IMR-90 (cell line): ENCODE measurements around the gene AAGAB. TPM values are rescaled to one million over a fixed set of nuclear protein-coding genes. Genes with fewer than 3 reads are reported as not detected.

ENCODE experiments used
- ATAC-seq: fragments of 200-7000 bp; cut with Tn5 transposase; 2 replicates; pipeline ENCODE4 v1.9.1; 2020; ENCODE audit warnings: low read depth, mild to moderate bottlenecking, moderate library complexity
- BruUV-seq: library from RNA; stranded (reverse); fragments of 400-500 nt; replicated peaks from 2 replicates; lab custom pipeline; 2021; lab: Mats Ljungman, UMichigan
- CTCF ChIA-PET: fragments of 300-600 bp; formaldehyde crosslinking; extraction: SDS; loops from one replicate; lab custom pipeline; 2021; ENCODE audit warnings: antibody characterized with exemption; lab: Yijun Ruan, JAX
- POLR2A ChIA-PET: fragments of 300-600 bp; sonication (Branson Sonifier 250); formaldehyde crosslinking; loops from one replicate; lab custom pipeline; 2022; ENCODE audit warnings: antibody characterized with exemption; ENCODE audit not compliant: unreplicated experiment; lab: Charles Lee
- DNase-seq: peaks from one replicate; pipeline ENCODE4 v3.0.0; 2013
- H2AFZ ChIP-seq: replicated peaks from 2 replicates; pipeline ENCODE3; 2013; ENCODE audit warnings: low read length, mild to moderate bottlenecking; ENCODE audit not compliant: poor library complexity
- H2AK5ac ChIP-seq: 2 replicates; pipeline ENCODE4 v1.6.1; 2013; ENCODE audit warnings: low read depth, low read length, inconsistent platforms
- H2AK9ac ChIP-seq: replicated peaks from 2 replicates; pipeline ENCODE3; 2013; ENCODE audit warnings: mild to moderate bottlenecking, low read depth, low read length, moderate library complexity; ENCODE audit not compliant: poor library complexity
- H2BK120ac ChIP-seq: 2 replicates; pipeline ENCODE4 v1.6.1; 2013; ENCODE audit warnings: low read depth, low read length, inconsistent platforms
- H2BK15ac ChIP-seq: 3 replicates; pipeline ENCODE4 v1.6.1; 2013; ENCODE audit warnings: low read depth, low read length, inconsistent platforms
- H2BK20ac ChIP-seq: 2 replicates; pipeline ENCODE4 v1.6.1; 2013; ENCODE audit warnings: low read depth, mild to moderate bottlenecking, inconsistent platforms, low read length, moderate library complexity
- H2BK5ac ChIP-seq: 2 replicates; pipeline ENCODE4 v1.6.1; 2013; ENCODE audit warnings: mild to moderate bottlenecking, low read depth, low read length, inconsistent platforms; ENCODE audit not compliant: poor library complexity, severe bottlenecking
- H3K14ac ChIP-seq: replicated peaks from 2 replicates; pipeline ENCODE4 v1.6.1; 2013; ENCODE audit warnings: low read depth, low read length, inconsistent platforms
- H3K18ac ChIP-seq: 2 replicates; pipeline ENCODE4 v1.6.1; 2013; ENCODE audit warnings: low read depth, low read length, control low read depth
- H3K23ac ChIP-seq: 2 replicates; pipeline ENCODE4 v1.6.1; 2013; ENCODE audit warnings: low read depth, low read length, inconsistent platforms
- H3K27ac ChIP-seq: 2 replicates; pipeline ENCODE4 v1.5.1; 2013; ENCODE audit warnings: mild to moderate bottlenecking, control low read depth, low read length; ENCODE audit not compliant: insufficient read depth
- H3K27me3 ChIP-seq: 2 replicates; pipeline ENCODE4 v1.6.1; 2013; ENCODE audit warnings: low read length; ENCODE audit not compliant: control insufficient read depth, insufficient read depth
- H3K36me3 ChIP-seq: 2 replicates; pipeline ENCODE4 v1.6.1; 2013; ENCODE audit warnings: low read length, mixed read lengths; ENCODE audit not compliant: control insufficient read depth, insufficient read depth
- H3K4ac ChIP-seq: 2 replicates; pipeline ENCODE4 v1.6.1; 2013; ENCODE audit warnings: low read depth, low read length, inconsistent platforms
- H3K4me1 ChIP-seq: 2 replicates; pipeline ENCODE4 v1.6.1; 2013; ENCODE audit warnings: low read length, mixed read lengths; ENCODE audit not compliant: control insufficient read depth, insufficient read depth
- H3K4me2 ChIP-seq: 2 replicates; pipeline ENCODE4 v1.6.1; 2013; ENCODE audit warnings: low read depth, mild to moderate bottlenecking, control low read depth, low read length, moderate library complexity
- H3K4me3 ChIP-seq: 2 replicates; pipeline ENCODE4 v1.5.1; 2013; ENCODE audit warnings: low read depth, mild to moderate bottlenecking, control low read depth, low read length, moderate library complexity; ENCODE audit not compliant: insufficient read depth
- H3K56ac ChIP-seq: 2 replicates; pipeline ENCODE4 v1.6.1; 2013; ENCODE audit warnings: low read length, inconsistent platforms; ENCODE audit not compliant: insufficient read depth; ENCODE audit errors: extremely low read depth
- H3K79me1 ChIP-seq, 2 experiments: 2 replicates each; pipeline ENCODE4 v1.6.1; 2013; ENCODE audit warnings: low read length in 2 of 2, inconsistent platforms in 1 of 2, low read depth in 1 of 2
- H3K9ac ChIP-seq: 2 replicates; pipeline ENCODE4 v1.6.1; 2013; ENCODE audit warnings: low read depth, low read length, control low read depth
- H3K9me1 ChIP-seq: 2 replicates; pipeline ENCODE4 v1.6.1; 2013; ENCODE audit warnings: low read length, inconsistent platforms; ENCODE audit not compliant: insufficient read depth
- H3K9me3 ChIP-seq: 2 replicates; pipeline ENCODE4 v1.6.1; 2013; ENCODE audit warnings: low read length; ENCODE audit not compliant: control insufficient read depth, insufficient read depth
- H4K20me1 ChIP-seq: 2 replicates; pipeline ENCODE4 v1.6.1; 2013; ENCODE audit warnings: low read length, inconsistent platforms; ENCODE audit not compliant: insufficient read depth
- H4K5ac ChIP-seq: 2 replicates; pipeline ENCODE4 v1.6.1; 2013; ENCODE audit warnings: mild to moderate bottlenecking, low read depth, low read length, control low read depth
- H4K8ac ChIP-seq, 2 experiments: 2 replicates each; pipeline ENCODE4 v1.6.1; 2013; ENCODE audit warnings: low read depth in 2 of 2, low read length in 2 of 2, control low read depth in 1 of 2, inconsistent platforms in 1 of 2
- H4K91ac ChIP-seq: 2 replicates; pipeline ENCODE4 v1.6.1; 2013; ENCODE audit warnings: low read depth, low read length, inconsistent platforms; ENCODE audit not compliant: insufficient read depth
- CEBPB ChIP-seq: IDR thresholded peaks from 2 replicates; pipeline ENCODE4 v1.6.1; 2012; ENCODE audit warnings: low read depth, low read length, improper control_type of control experiment
- FOS ChIP-seq: fragments of 150-350 bp; IDR thresholded peaks from 2 replicates; pipeline ENCODE4 v1.6.1; 2016; ENCODE audit warnings: low read depth, low read length
- whole genome bisulfite sequencing, 2 experiments: methylation state at CpG; one replicate each; pipeline versions ENCODE4 v1.1.5 to v1.1.7; 2013; ENCODE audit warnings: missing lambda C conversion rate in 2 of 2; ENCODE audit not compliant: insufficient read length in 1 of 2; ENCODE audit errors: extremely low coverage in 2 of 2; 5-methylcytosine and 5-hydroxymethylcytosine counted together
- dilution Hi-C: fragments of 300-500 bp; cut with HindIII; formaldehyde crosslinking; loops from one replicate; pipeline ENCODE4 v1.14.3; 2018; ENCODE audit warnings: low sequenced_read_pairs; ENCODE audit not compliant: unreplicated experiment
- in situ Hi-C: fragments of 300-500 bp; cut with MboI; formaldehyde crosslinking; loops from 3 replicates; pipeline ENCODE4 v1.14.3; 2019; ENCODE audit warnings: low sequenced_read_pairs, inconsistent platforms, mixed read lengths
- intact Hi-C: fragments of 100-400 bp; cut with micrococcal nuclease; formaldehyde crosslinking; loops from 2 replicates; pipeline ENCODE4 v1.10.0; 2022
- polyA plus RNA-seq, 3 experiments: library from polyadenylated mRNA; depleted of rRNA; stranded (reverse); fragments of >200 nt; gene quantifications; 2 replicates each; pipeline ENCODE4 v1.2.3, GENCODE V29; 2012; ENCODE audit warnings: low replicate concordance in 1 of 3
- total RNA-seq: library from RNA; depleted of rRNA; stranded (reverse); fragments of >200 nt; gene quantifications from 2 replicates; pipeline ENCODE4 v1.2.3, GENCODE V29; 2012

Gene AAGAB
- total and polyA plus RNA-seq, 2 of the 4 experiments (the other 2 are of a cell fraction): 26.1 to 69.7 TPM

- H2AK9ac ChIP-seq: no peak overlapping the region
- no peak overlapping the region for H3K23ac ChIP-seq
- no peak overlapping the region for H4K91ac ChIP-seq
- peaks cover 40% of the 10 kb centered on the region for H3K36me3 ChIP-seq
- H2BK15ac ChIP-seq: no peak overlapping the region
- WGBS, 2 experiments: no CpG with 5 or more reads among the region's 2 CpGs
- H3K14ac ChIP-seq: no peak overlapping the region
- H4K8ac ChIP-seq: no peak overlapping the region; a peak in 1 of 4 replicates
- no peak overlapping the region for H2BK20ac ChIP-seq
- CTCF ChIA-PET: no interaction called here
- TF ChIP-seq FOS: no peak
- TF ChIP-seq CEBPB: peak; percentile 91
- H2AK5ac ChIP-seq: no peak overlapping the region
- POLR2A ChIA-PET: no interaction called here
- DNase-seq (no peak), ATAC-seq (no peak)
- H2BK5ac ChIP-seq: no peak overlapping the region
- H4K5ac ChIP-seq: no peak overlapping the region
- dilution Hi-C loops (no loop called here), intact Hi-C loops (no loop called here), in situ Hi-C loops (no loop called here)
- peaks cover 30% of the 10 kb centered on the region; the same call in 1 of the 2 replicates for H4K20me1 ChIP-seq
- peaks cover 21% of the 10 kb centered on the region for H3K4me1 ChIP-seq
- no peaks in the 10 kb centered on the region; the same call in 1 of the 2 replicates for H3K9me3 ChIP-seq
- no TSS peak for BruUV-seq
- H3K4ac ChIP-seq: no peak overlapping the region
- no peak overlapping the region for H2BK120ac ChIP-seq
- no peak overlapping the region for H3K4me2 ChIP-seq
- no peaks in the 10 kb centered on the region for H3K27me3 ChIP-seq
- no peak overlapping the region for H3K27ac ChIP-seq
- no peak overlapping the region for H3K18ac ChIP-seq
- H2AFZ ChIP-seq: no peak overlapping the region
- H3K9ac ChIP-seq: no peak overlapping the region
- no peak overlapping the region for H3K4me3 ChIP-seq
- H3K9me1 ChIP-seq: peaks cover 31% of the 10 kb centered on the region
- no peak overlapping the region for H3K56ac ChIP-seq
- H3K79me1 ChIP-seq: peaks cover 32 to 85% of the 10 kb centered on the region in 2 experiments
Measured at GRCh38 chr15:67156426-67156825, 98.0 kb downstream of the AAGAB start.
